HEK293 (cell line): Measurements from ENCODE around the gene DUSP1.

Source experiments
- PRDM10 ChIP-seq: fragments of 450-650 bp; formaldehyde crosslinking; IDR thresholded peaks from 2 replicates; pipeline ENCODE4 v1.5.1; 2016; ENCODE audit warnings: missing biosample characterization, missing genetic modification characterization
- PRDM4 ChIP-seq: fragments of 450-650 bp; formaldehyde crosslinking; IDR thresholded peaks from 2 replicates; pipeline ENCODE4 v1.5.1; 2017; ENCODE audit warnings: missing biosample characterization, missing genetic modification characterization
- REPIN1 ChIP-seq: fragments of 450-650 bp; formaldehyde crosslinking; IDR thresholded peaks from 2 replicates; pipeline ENCODE4 v1.5.1; 2017; ENCODE audit warnings: missing biosample characterization, missing genetic modification characterization, low read depth
- ZBTB20 ChIP-seq: fragments of 450-650 bp; formaldehyde crosslinking; IDR thresholded peaks from 2 replicates; pipeline ENCODE4 v1.5.1; 2016; ENCODE audit warnings: missing biosample characterization, missing genetic modification characterization
- ZNF132 ChIP-seq: fragments of 450-650 bp; formaldehyde crosslinking; IDR thresholded peaks from 2 replicates; pipeline ENCODE4 v1.5.1; 2017; ENCODE audit warnings: missing biosample characterization, missing genetic modification characterization, borderline replicate concordance
- ZNF133 ChIP-seq: fragments of 450-650 bp; formaldehyde crosslinking; IDR thresholded peaks from 2 replicates; pipeline ENCODE4 v1.5.1; 2016; ENCODE audit warnings: missing biosample characterization, missing genetic modification characterization
- ZNF146 ChIP-seq: fragments of 450-650 bp; formaldehyde crosslinking; IDR thresholded peaks from 2 replicates; pipeline ENCODE4 v1.5.1; 2016; ENCODE audit warnings: missing biosample characterization, missing genetic modification characterization
- ZNF324 ChIP-seq: fragments of 450-650 bp; formaldehyde crosslinking; IDR thresholded peaks from 2 replicates; pipeline ENCODE4 v1.5.1; 2016; ENCODE audit warnings: missing biosample characterization, missing genetic modification characterization
- ZNF513 ChIP-seq: fragments of 450-650 bp; IDR thresholded peaks from 2 replicates; pipeline ENCODE4 v1.5.1; 2018; ENCODE audit warnings: missing biosample characterization, missing genetic modification characterization
- ZNF768 ChIP-seq: fragments of 450-650 bp; formaldehyde crosslinking; IDR thresholded peaks from 2 replicates; pipeline ENCODE4 v1.5.1; 2018; ENCODE audit warnings: missing biosample characterization, mild to moderate bottlenecking, missing genetic modification characterization
- ZNF776 ChIP-seq: fragments of 450-650 bp; formaldehyde crosslinking; IDR thresholded peaks from 2 replicates; pipeline ENCODE4 v1.5.0; 2017; ENCODE audit warnings: missing biosample characterization, missing genetic modification characterization, borderline replicate concordance
- TF ChIP-seq, protein P1 (sequence below): fragments of 450-650 bp; formaldehyde crosslinking; IDR thresholded peaks from 2 replicates; pipeline ENCODE4 v1.5.1; 2016; ENCODE audit warnings: missing biosample characterization, missing genetic modification characterization
- TF ChIP-seq, protein P2 (sequence below): fragments of 450-650 bp; formaldehyde crosslinking; IDR thresholded peaks from 2 replicates; pipeline ENCODE4 v1.5.1; 2017; ENCODE audit warnings: missing biosample characterization, missing genetic modification characterization
- TF ChIP-seq, protein P3 (sequence below): fragments of 450-650 bp; formaldehyde crosslinking; IDR thresholded peaks from 2 replicates; pipeline ENCODE4 v1.5.1; 2016; ENCODE audit warnings: missing biosample characterization, missing genetic modification characterization, low read depth

GRCh38 chr5:172776235-172776594, 5.2 kb upstream of the DUSP1 start:
- TF ChIP-seq ZNF132 (no peak), ZNF513 (tag by site-specific recombination) (no peak), ZNF146 (tag by site-specific recombination) (no peak), ZBTB20 (tag by site-specific recombination) (no peak), ZNF133 (no peak), ZNF324 (tag by site-specific recombination) (no peak), ZNF768 (tag by site-specific recombination) (no peak), REPIN1 (tag by site-specific recombination) (no peak), ZNF776 (tag by site-specific recombination) (no peak), PRDM10 (tag by site-specific recombination) (no peak), PRDM4 (no peak)
- TF ChIP-seq, protein P1, sequence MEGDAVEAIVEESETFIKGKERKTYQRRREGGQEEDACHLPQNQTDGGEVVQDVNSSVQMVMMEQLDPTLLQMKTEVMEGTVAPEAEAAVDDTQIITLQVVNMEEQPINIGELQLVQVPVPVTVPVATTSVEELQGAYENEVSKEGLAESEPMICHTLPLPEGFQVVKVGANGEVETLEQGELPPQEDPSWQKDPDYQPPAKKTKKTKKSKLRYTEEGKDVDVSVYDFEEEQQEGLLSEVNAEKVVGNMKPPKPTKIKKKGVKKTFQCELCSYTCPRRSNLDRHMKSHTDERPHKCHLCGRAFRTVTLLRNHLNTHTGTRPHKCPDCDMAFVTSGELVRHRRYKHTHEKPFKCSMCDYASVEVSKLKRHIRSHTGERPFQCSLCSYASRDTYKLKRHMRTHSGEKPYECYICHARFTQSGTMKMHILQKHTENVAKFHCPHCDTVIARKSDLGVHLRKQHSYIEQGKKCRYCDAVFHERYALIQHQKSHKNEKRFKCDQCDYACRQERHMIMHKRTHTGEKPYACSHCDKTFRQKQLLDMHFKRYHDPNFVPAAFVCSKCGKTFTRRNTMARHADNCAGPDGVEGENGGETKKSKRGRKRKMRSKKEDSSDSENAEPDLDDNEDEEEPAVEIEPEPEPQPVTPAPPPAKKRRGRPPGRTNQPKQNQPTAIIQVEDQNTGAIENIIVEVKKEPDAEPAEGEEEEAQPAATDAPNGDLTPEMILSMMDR (tag by site-specific recombination): no peak
- TF ChIP-seq, protein P2, sequence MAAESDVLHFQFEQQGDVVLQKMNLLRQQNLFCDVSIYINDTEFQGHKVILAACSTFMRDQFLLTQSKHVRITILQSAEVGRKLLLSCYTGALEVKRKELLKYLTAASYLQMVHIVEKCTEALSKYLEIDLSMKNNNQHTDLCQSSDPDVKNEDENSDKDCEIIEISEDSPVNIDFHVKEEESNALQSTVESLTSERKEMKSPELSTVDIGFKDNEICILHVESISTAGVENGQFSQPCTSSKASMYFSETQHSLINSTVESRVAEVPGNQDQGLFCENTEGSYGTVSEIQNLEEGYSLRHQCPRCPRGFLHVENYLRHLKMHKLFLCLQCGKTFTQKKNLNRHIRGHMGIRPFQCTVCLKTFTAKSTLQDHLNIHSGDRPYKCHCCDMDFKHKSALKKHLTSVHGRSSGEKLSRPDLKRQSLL: no peak
- TF ChIP-seq, protein P3, sequence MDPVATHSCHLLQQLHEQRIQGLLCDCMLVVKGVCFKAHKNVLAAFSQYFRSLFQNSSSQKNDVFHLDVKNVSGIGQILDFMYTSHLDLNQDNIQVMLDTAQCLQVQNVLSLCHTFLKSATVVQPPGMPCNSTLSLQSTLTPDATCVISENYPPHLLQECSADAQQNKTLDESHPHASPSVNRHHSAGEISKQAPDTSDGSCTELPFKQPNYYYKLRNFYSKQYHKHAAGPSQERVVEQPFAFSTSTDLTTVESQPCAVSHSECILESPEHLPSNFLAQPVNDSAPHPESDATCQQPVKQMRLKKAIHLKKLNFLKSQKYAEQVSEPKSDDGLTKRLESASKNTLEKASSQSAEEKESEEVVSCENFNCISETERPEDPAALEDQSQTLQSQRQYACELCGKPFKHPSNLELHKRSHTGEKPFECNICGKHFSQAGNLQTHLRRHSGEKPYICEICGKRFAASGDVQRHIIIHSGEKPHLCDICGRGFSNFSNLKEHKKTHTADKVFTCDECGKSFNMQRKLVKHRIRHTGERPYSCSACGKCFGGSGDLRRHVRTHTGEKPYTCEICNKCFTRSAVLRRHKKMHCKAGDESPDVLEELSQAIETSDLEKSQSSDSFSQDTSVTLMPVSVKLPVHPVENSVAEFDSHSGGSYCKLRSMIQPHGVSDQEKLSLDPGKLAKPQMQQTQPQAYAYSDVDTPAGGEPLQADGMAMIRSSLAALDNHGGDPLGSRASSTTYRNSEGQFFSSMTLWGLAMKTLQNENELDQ: no peak
